Activated T-helper 17 cell treated with anti-CD3 and anti-CD28 coated beads, Interleukin-2, amount 50 U/mL, for 72 hours (primary cell): ENCODE measurements around the gene TBC1D7. TPM values are rescaled to one million over a fixed set of nuclear protein-coding genes. Genes with fewer than 3 reads are reported as not detected.
"Not testable (repeated sequence)": the region's sequence is repeated elsewhere in the genome, so short reads cannot be mapped to it uniquely, and the experiment has no call there.

Experiments
- ATAC-seq: fragments of 150-1000 bp; cut with Tn5 transposase; replicated peaks from 2 replicates; pipeline ENCODE4 v1.10.0; 2021; ENCODE audit warnings: mild to moderate bottlenecking, moderate library complexity
- H3K27ac Mint-ChIP-seq: one replicate; pipeline ENCODE4 v1.8.0; 2022; ENCODE audit warnings: mixed read lengths
- H3K27me3 Mint-ChIP-seq: one replicate; pipeline ENCODE4 v1.8.0; 2022; ENCODE audit warnings: mixed read lengths
- H3K36me3 Mint-ChIP-seq: one replicate; pipeline ENCODE4 v1.8.0; 2022; ENCODE audit warnings: low read depth, mild to moderate bottlenecking, mixed read lengths
- H3K4me1 Mint-ChIP-seq: one replicate; pipeline ENCODE4 v1.8.0; 2022; ENCODE audit warnings: mixed read lengths
- H3K4me3 Mint-ChIP-seq: one replicate; pipeline ENCODE4 v1.8.0; 2022; ENCODE audit warnings: mild to moderate bottlenecking, mixed read lengths
- H3K9me3 Mint-ChIP-seq: one replicate; pipeline ENCODE4 v1.8.0; 2022; ENCODE audit warnings: mixed read lengths
- total RNA-seq, 2 donors: library from RNA; stranded (reverse); gene quantifications; one replicate each; pipeline ENCODE4 v1.2.3, GENCODE V29; 2022

Gene TBC1D7
- total RNA-seq, 2 donors from 2014 or later, result 9.6 to 16.2 TPM

DNA sequence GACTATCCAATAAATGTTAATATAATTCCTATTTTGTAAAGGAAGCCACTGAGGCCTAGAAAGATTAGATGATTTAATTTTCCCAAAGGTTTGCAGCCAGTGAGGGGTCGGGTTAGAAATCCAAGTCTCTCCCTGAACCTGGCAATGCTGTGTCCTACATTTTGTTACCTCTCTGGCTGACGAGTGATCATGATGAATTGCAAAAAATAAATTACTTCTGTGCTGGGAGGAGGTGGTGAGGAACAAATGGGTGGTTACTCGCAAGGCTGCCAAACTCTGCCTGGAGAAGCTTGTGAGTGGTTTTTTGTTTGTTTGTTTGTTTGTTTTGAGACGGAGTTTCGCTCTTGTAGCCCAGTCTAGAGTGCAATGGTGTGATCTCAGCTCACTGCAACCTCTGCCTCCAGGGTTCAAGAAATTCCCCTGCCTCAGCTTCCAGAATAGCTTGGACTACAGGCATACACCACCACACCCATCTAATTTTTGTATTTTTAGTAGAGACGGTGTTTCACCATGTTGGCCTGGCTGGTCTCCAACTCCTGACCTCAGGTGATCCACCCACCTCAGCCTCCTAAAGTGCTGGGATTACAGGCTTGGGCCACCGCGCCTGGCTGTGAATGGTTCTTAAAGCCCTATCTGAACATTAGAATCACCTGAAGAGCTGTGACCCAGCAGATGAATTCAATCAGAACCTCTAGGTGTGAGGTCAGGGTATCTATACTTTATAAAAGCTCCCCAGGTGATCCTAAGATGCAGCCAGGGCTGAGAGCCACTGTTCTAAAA is 20.2 kb upstream of the TBC1D7 start:
- H3K4me3 Mint-ChIP-seq, result no peak overlapping the region
- peaks cover 2% of the 10 kb centered on the region for H3K4me1 Mint-ChIP-seq
- H3K27me3 Mint-ChIP-seq, result no peaks in the 10 kb centered on the region
- no peak for ATAC-seq
- H3K9me3 Mint-ChIP-seq, result no peaks in the 10 kb centered on the region
- no peaks in the 10 kb centered on the region for H3K36me3 Mint-ChIP-seq
- H3K27ac Mint-ChIP-seq, result no peak overlapping the region

DNA sequence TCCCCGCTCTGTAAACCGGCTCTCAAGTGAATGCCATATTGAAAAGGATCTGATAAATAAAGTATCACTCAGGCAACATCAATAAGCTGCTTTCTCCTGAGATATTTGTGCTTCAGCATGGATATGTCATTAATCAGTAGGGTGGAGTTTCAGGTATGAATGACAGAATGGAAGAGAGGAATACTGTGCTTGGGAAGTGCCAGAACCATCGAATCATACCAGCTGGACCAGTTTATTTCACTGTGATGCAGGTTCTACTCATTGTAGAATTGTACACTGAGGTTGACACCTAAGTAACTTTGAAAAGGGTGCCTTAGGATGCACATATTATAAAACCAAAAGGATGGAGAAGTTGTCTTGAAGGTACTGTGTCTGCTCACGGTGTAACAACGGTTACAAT is 17.9 kb upstream of the TBC1D7 start:
- H3K9me3 Mint-ChIP-seq, result peaks cover 5% of the 10 kb centered on the region
- no peak for ATAC-seq
- H3K4me3 Mint-ChIP-seq, result no peak overlapping the region
- H3K36me3 Mint-ChIP-seq, result no peaks in the 10 kb centered on the region
- H3K4me1 Mint-ChIP-seq, result no peaks in the 10 kb centered on the region
- no peak overlapping the region for H3K27ac Mint-ChIP-seq
- no peaks in the 10 kb centered on the region for H3K27me3 Mint-ChIP-seq

DNA sequence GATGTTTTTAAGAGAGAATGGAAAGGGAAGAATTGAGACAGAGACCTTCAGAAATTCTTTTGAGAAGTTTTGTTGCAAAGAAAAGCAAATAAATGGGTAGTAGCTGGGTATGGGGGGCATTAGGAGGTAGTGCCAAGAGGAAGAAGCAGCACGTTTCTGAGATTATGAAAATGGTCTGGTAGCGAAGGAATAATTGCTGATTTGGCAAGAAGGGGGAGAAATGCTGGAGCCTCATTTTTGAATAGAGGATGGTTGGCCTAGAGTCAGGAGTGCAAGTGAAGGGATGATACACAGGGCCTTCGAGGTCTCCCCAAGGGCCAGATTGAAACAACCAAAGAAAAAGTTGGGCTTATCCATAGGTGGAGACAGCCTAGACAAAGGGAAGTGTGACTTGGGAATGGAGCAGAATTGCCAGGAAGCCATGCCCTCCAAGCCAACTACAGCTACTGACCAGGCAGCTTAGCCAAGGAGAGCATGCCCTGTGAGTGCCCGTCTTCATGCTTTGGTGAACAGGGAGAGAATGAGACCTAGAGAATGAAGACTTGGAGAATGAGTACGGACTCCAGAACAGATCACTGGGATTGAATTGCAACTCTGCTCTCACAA is 14.2 kb upstream of the TBC1D7 start:
- no peaks in the 10 kb centered on the region for H3K36me3 Mint-ChIP-seq
- no peaks in the 10 kb centered on the region for H3K4me1 Mint-ChIP-seq
- no peak overlapping the region for H3K27ac Mint-ChIP-seq

DNA sequence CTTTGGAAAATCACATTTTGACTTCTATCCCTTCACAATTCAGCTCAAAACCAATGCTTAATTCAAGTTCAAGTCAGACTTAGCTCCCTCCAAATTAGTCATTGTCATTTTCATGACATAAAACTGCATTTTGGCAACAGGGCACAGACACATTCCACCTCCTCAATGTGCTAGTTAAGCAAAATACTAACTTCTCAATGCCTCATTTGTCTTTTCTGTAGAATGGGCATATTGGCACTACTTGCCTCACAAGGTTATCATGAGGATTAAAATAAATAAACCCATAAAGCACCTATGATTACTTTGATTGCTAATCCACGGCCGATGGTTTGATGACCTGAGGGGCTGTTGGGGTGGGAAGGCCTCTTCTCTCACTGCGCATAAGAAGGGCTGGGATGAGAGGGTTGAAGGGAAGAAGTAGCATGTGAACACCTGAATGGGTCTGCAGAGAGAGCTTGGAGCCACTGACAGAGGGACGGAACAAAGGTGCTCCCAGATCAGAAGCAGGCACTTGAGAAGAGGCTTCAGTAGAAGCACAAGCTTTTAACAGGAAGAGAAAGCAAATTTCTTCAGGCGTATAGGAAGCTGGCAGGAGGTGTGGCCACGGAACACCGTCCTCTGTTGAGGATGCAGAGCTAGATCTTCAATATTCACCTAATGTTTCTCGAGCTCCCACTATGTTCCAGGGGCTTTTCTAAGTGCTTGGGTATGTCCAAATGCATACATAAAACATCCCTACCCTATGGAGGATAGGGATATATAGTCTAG is 11.7 kb upstream of the TBC1D7 start:
- no peak overlapping the region for H3K4me3 Mint-ChIP-seq
- no peaks in the 10 kb centered on the region for H3K36me3 Mint-ChIP-seq
- H3K9me3 Mint-ChIP-seq, result peaks cover 5% of the 10 kb centered on the region
- H3K27me3 Mint-ChIP-seq, result peaks cover 3% of the 10 kb centered on the region
- H3K4me1 Mint-ChIP-seq, result no peaks in the 10 kb centered on the region
- H3K27ac Mint-ChIP-seq, result no peak overlapping the region
- no peak for ATAC-seq

More for the DNA sequence above, 14.2 kb upstream of the TBC1D7 start:
- Mint-ChIP-seq H3K9me3 (peaks cover 5% of the 10 kb centered on the region), H3K27me3 (peaks cover 3% of the 10 kb centered on the region), H3K4me3 (no peak overlapping the region)
- no peak for ATAC-seq

DNA sequence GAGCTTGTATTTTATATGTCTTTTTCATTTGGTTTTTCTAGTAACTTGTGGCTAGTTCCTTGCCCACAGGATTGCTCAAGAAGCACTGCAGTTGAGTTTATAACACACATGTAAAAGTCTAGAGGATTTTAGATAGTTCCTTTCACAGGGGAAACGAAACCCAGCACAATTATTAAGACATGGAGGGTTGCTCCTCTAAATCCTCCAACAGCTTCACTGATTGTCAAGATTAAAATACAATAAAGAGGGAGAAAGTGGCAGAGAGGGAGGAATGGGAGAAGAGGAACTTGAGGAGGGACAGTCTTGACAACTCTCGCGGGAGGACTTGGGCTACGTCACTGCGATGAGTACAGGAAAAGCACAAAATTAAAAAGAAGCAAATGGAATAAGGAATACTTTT is 9.7 kb upstream of the TBC1D7 start:
- Mint-ChIP-seq H3K9me3 (peaks cover 5% of the 10 kb centered on the region), H3K27me3 (peaks cover 3% of the 10 kb centered on the region), H3K27ac (no peak overlapping the region), H3K36me3 (no peaks in the 10 kb centered on the region), H3K4me3 (no peak overlapping the region), H3K4me1 (no peaks in the 10 kb centered on the region)
- ATAC-seq, result no peak

DNA sequence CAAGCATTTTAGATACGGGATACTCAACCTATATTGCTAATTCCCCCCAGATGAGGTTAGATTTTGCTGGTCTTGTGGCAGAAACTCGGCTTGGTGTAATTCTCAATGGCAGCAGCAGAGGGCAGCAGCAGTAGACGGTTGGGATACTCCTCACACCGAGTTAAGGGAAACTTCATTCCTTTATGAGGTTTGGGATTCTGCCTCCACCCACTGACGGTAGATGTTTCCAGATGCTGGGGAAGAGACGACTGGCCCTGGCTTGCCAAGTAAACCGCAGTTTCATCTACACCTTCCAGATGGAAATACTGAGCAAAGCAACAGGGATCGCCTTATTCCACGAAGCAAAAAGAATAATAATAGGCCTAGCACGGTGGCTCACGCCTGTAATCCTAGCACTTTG is 8.2 kb upstream of the TBC1D7 start:
- no peaks in the 10 kb centered on the region for H3K4me1 Mint-ChIP-seq
- H3K27ac Mint-ChIP-seq, result no peak overlapping the region
- H3K9me3 Mint-ChIP-seq, result no peaks in the 10 kb centered on the region
- H3K4me3 Mint-ChIP-seq, result no peak overlapping the region
- H3K27me3 Mint-ChIP-seq, result peaks cover 3% of the 10 kb centered on the region
- no peaks in the 10 kb centered on the region for H3K36me3 Mint-ChIP-seq
- peak; percentile 65 for ATAC-seq

DNA sequence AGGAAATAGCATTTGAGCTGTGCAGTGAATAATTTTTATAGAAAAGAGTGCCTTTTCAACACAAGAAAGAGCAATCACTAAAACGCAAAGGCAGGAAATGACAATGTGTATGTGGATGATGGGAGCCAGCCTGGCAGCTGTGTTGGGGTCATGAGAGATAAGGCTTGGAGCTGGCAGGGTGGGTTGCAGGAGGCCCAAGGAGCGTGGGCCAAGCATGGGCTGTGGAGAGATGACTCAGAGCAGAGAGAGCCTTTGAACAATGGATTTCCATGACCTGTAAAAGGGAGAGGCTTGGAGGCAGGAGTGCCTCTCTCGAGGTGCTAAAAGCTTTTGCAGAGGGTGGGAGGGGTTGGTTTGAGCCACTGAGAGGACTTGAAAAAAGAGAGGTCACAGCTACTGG is 6.6 kb upstream of the TBC1D7 start:
- no peaks in the 10 kb centered on the region for H3K9me3 Mint-ChIP-seq
- no peaks in the 10 kb centered on the region for H3K36me3 Mint-ChIP-seq
- H3K4me1 Mint-ChIP-seq, result no peaks in the 10 kb centered on the region
- H3K4me3 Mint-ChIP-seq, result no peak overlapping the region
- ATAC-seq, result no peak
- no peak overlapping the region for H3K27ac Mint-ChIP-seq
- H3K27me3 Mint-ChIP-seq, result peaks cover under 1% of the 10 kb centered on the region

DNA sequence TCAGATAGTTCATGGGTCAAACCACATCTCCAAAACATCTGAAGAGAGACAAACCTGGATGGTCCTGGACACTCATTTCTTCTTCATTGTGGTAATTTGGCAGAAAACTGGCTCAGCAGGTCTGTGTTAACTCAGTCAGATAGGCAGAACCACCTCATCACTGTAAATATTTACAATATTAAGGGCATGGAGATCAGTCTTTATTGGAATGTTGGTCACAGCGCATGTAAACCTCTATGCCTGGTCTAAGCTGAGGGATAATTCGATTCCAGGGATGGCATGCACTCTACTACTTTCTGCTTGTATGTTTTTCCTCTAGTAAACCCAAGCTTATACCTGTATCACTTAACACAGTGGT is 4.0 kb upstream of the TBC1D7 start:
- Mint-ChIP-seq H3K4me3 (no peak overlapping the region), H3K36me3 (no peaks in the 10 kb centered on the region), H3K27me3 (no peaks in the 10 kb centered on the region), H3K4me1 (peaks cover 7% of the 10 kb centered on the region), H3K27ac (no peak overlapping the region), H3K9me3 (no peaks in the 10 kb centered on the region)
- no peak for ATAC-seq

DNA sequence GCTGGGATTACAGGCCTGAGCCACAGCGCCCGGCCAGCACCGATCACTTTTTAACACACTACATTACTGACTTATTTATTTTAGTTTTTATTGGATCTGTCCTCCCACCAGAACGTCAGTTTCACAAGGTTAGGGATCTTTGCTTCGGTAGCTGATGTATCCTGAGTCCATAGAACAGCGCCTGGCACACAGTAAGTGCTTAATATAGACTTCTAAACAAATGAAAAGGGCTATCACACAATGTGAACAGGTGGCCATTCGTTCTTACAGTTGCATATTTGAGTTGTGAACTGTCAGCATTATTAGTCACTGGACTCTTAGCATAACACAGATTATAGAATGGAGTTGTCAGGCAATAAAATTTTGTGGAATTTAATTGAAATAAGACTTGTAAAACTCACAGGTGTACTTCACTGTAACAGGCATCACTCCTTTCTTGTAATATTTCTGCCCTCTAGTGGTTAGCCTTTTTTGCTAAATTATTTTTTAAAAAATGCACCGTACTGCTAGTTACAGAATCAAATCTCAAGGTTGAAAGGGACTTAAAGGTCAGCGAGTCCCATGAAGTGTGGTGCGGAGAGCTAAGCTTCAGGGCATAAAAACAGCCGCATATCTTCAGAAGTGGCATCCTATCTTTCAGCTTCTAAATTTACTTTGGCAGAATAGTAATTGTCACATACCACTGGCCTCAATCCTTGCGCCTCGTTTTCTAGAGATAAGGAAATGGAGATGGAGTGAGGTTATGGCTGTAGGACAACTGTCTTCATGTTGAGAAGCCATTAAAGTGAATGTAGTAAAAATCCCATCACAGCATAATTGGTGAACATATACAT is 3.4 kb upstream of the TBC1D7 start:
- H3K9me3 Mint-ChIP-seq, result no peaks in the 10 kb centered on the region
- H3K27ac Mint-ChIP-seq, result no peak overlapping the region
- ATAC-seq, result no peak
- no peaks in the 10 kb centered on the region for H3K36me3 Mint-ChIP-seq
- peaks cover 7% of the 10 kb centered on the region for H3K4me1 Mint-ChIP-seq
- no peaks in the 10 kb centered on the region for H3K27me3 Mint-ChIP-seq
- H3K4me3 Mint-ChIP-seq, result no peak overlapping the region

DNA sequence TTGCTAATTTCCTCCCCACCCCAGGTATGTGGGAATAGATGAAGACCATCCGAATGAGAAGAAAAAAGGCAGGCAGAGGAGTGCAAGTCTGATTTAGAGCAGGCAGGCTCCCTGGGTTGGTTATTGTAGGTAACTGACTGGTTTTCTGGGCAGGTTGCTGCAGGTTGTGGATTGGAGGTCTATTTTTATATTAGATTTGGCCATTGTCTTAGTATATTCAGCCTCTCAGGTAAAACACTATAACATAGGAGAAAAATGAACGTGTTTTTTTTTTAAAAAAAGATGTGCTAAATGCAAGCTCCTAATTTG is 492 bp upstream of the TBC1D7 start:
- H3K4me1 Mint-ChIP-seq, result peaks cover 7% of the 10 kb centered on the region
- peaks cover 27% of the 10 kb centered on the region for H3K36me3 Mint-ChIP-seq
- no peaks in the 10 kb centered on the region for H3K27me3 Mint-ChIP-seq
- H3K4me3 Mint-ChIP-seq, result peak overlapping the region; percentile 92
- peak overlapping the region; percentile 94 for H3K27ac Mint-ChIP-seq
- no peak for ATAC-seq
- H3K9me3 Mint-ChIP-seq, result no peaks in the 10 kb centered on the region

DNA sequence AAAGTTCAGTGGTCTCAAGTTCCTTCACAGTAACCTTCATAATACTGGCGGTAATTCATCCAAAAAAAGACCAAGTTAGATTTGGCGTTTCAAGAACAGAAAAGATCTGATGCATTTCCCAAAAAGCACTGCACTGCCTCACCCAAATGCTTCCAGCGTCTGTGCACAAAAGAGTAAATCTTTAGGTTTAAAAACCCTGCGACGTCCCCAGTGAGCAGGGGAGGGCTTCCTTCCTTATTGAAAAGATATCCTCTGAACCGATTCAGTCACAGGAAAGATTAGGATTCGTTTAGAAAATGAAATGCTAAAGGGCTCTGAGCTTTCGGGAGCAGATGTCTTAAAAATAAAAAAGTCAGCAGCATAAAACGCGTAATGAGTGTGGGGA is 654 bp downstream of the TBC1D7 start:
- peak overlapping the region; percentile 92 for H3K4me3 Mint-ChIP-seq
- H3K4me1 Mint-ChIP-seq, result peaks cover 7% of the 10 kb centered on the region
- ATAC-seq, result no peak
- no peaks in the 10 kb centered on the region for H3K9me3 Mint-ChIP-seq
- H3K36me3 Mint-ChIP-seq, result peaks cover 39% of the 10 kb centered on the region
- H3K27ac Mint-ChIP-seq, result peak overlapping the region; percentile 94
- H3K27me3 Mint-ChIP-seq, result no peaks in the 10 kb centered on the region

DNA sequence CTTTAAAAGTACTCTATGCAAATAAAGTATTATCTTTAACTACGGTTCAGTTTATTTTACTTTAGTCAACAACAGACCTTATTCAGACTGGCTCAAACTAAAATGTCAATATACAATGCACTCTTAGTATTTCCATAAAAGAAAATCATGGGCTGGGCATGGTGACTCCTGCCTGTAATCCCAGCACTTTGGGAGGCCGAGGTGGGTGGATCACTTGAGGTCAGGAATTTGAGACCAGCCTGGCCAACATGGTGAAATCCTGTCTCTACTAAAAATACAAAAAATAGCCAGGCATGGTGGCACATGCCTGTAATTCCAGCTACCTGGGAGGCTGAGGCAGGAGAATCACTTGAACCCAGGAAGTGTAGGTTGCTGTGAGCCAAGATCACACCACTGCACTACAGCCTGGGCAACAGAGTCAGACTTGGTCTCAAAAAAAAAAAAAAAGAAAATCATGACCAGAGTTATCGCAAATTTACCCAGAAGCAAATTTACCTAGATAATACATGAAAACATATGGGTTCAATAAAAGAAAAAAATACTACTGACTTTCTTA is 2.2 kb downstream of the TBC1D7 start:
- not testable (repeated sequence) for H3K27me3 Mint-ChIP-seq, H3K9me3 Mint-ChIP-seq, H3K27ac Mint-ChIP-seq, H3K4me3 Mint-ChIP-seq, ATAC-seq, H3K4me1 Mint-ChIP-seq
- peaks cover 54% of the 10 kb centered on the region for H3K36me3 Mint-ChIP-seq

DNA sequence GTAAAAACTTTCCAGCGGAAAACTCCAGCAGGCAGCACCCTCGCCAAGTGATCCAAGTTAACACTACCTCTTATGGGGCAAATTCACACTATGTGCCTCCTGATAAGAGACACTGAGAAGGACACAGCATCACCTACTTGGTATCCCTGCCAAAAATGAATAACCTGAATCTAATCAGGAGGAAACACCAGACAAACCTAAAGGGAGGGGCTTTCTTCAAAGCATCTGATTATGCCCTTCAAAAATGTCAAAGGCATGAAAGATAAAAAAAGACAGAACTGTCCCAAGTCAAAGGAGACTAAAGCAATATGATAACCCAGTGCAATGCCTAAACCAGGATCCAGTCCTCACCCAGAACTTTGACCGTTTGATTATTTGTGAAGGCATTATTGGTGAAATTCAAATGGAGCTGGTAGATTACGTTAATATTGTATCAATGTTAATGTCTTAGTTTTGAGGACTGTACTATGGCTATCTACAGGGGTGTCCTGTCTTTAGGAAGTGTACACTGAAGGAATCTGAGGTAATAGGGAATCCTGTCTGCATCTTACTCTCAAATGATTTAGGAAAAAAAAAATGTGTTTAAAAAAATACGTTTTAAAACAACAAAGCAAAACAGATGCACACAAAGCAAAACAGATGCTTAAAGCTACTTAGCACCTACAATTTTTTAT is 8.3 kb downstream of the TBC1D7 start:
- Mint-ChIP-seq H3K4me1 (no peaks in the 10 kb centered on the region), H3K36me3 (peaks cover 100% of the 10 kb centered on the region)

DNA sequence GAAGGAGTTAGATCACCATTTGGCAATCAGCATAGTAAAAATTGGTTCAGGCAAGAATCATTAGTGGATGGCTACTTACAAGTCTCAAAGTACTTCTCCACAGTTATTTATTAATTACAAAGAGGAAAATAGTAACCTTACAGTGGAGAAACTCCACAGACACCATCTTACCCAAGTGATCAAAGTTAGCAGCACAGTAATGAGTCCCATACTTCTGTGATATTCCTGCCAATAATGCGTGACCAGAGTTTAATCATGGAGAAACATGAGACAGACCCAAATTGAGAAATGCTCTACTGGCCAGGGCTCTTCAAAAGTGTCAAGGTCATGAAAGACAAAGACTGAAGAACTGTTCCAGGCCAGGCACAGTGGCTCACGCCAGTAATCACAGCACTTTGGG is 9.5 kb downstream of the TBC1D7 start:
- no peaks in the 10 kb centered on the region for H3K27me3 Mint-ChIP-seq
- no peaks in the 10 kb centered on the region for H3K4me1 Mint-ChIP-seq
- H3K36me3 Mint-ChIP-seq, result peaks cover 100% of the 10 kb centered on the region
- no peak for ATAC-seq
- no peak overlapping the region for H3K27ac Mint-ChIP-seq
- H3K4me3 Mint-ChIP-seq, result no peak overlapping the region
- no peaks in the 10 kb centered on the region for H3K9me3 Mint-ChIP-seq

More for the DNA sequence above, 8.3 kb downstream of the TBC1D7 start:
- H3K27ac Mint-ChIP-seq, result no peak overlapping the region
- no peak overlapping the region for H3K4me3 Mint-ChIP-seq
- H3K27me3 Mint-ChIP-seq, result no peaks in the 10 kb centered on the region
- H3K9me3 Mint-ChIP-seq, result no peaks in the 10 kb centered on the region
- no peak for ATAC-seq
